ENCODE results near the gene NTM. TPM values are rescaled to one million over a fixed set of nuclear protein-coding genes. Genes with fewer than 3 reads are reported as not detected.
A peak's percentile ranks its signal among the peaks of the same experiment; 100 is the strongest.

The NTM gene
- polyA plus RNA-seq, 1 donor (not counting 4 experiments of a cell fraction or from before 2014, with no cell fraction given), result 47.9 TPM

- Histone ChIP-seq H3K79me2 (ENCODE audit: control insufficient read depth, insufficient read depth, low read length) (no peaks in the 10 kb centered on the region), H3K9ac (ENCODE audit: control insufficient read depth, extremely low read depth, insufficient read depth, low read length) (no peak overlapping the region), H3K27me3 (ENCODE audit: control insufficient read depth, extremely low read depth, insufficient read depth, low read length) (no peaks in the 10 kb centered on the region), H3K4me3 (ENCODE audit: control insufficient read depth in 2 of 3, extremely low read depth in 1 of 3, insufficient read depth in 2 of 3, low read depth in 1 of 3, low read length in 3 of 3) (no peak overlapping the region), H3K4me1 (ENCODE audit: control insufficient read depth, extremely low read depth, insufficient read depth, low read length) (peaks cover 7% of the 10 kb centered on the region), H3K4me2 (ENCODE audit: control insufficient read depth, extremely low read depth, insufficient read depth, low read depth, low read length) (peak overlapping the region; percentile 20), H3K27ac (ENCODE audit: control insufficient read depth, insufficient read depth, low read length) (no peak overlapping the region), H3K9me3 (ENCODE audit: control insufficient read depth, low read depth, low read length) (no peaks in the 10 kb centered on the region), H4K20me1 (ENCODE audit: control insufficient read depth, extremely low read depth, insufficient read depth, low read length) (no peaks in the 10 kb centered on the region), H2AFZ (ENCODE audit: control insufficient read depth, low read length) (no peak overlapping the region), H3K36me3 (ENCODE audit: control insufficient read depth in 2 of 2, extremely low read depth in 1 of 2, insufficient read depth in 2 of 2, low read length in 2 of 2) (no peaks in the 10 kb centered on the region), H3K9me1 (ENCODE audit: control insufficient read depth, extremely low read depth, insufficient read depth, low read length) (no peaks in the 10 kb centered on the region)
- dilution Hi-C loops (cut with MboI; ENCODE audit: extremely low pct_ligation_motif_present, low sequenced_read_pairs), result no loop called here
- DNase-seq (ENCODE audit: low read depth, low spot score) (no peak), FAIRE-seq (peak; percentile 49)
- TF ChIP-seq EZH2 (IDR thresholded peaks at IDR 0.05; ENCODE audit: low read length), result no peak
- no peak for TF ChIP-seq CTCF (optimal IDR thresholded peaks at IDR 0.05 in 1 of 3, IDR thresholded peaks at IDR 0.05 in 1 of 3, conservative IDR thresholded peaks at IDR 0.05 in 1 of 3; ENCODE audit: extremely low read depth in 1 of 3, insufficient read depth in 2 of 3, low read length in 3 of 3)
These were observed 800.6 kb downstream of the NTM start for GRCh38 chr11:132171031-132171430.

GRCh38 chr11:132174362-132175255, 804.2 kb downstream of the NTM start:
- Histone ChIP-seq H3K4me1 (ENCODE audit: control insufficient read depth, extremely low read depth, insufficient read depth, low read length) (peaks cover 7% of the 10 kb centered on the region), H3K9me3 (ENCODE audit: control insufficient read depth, low read depth, low read length) (no peaks in the 10 kb centered on the region), H3K36me3 (ENCODE audit: control insufficient read depth in 2 of 2, extremely low read depth in 1 of 2, insufficient read depth in 2 of 2, low read length in 2 of 2) (no peaks in the 10 kb centered on the region), H3K27me3 (ENCODE audit: control insufficient read depth, extremely low read depth, insufficient read depth, low read length) (no peaks in the 10 kb centered on the region), H3K27ac (ENCODE audit: control insufficient read depth, insufficient read depth, low read length) (no peak overlapping the region), H3K9ac (ENCODE audit: control insufficient read depth, extremely low read depth, insufficient read depth, low read length) (no peak overlapping the region), H3K4me2 (ENCODE audit: control insufficient read depth, extremely low read depth, insufficient read depth, low read depth, low read length) (no peak overlapping the region), H3K9me1 (ENCODE audit: control insufficient read depth, extremely low read depth, insufficient read depth, low read length) (no peaks in the 10 kb centered on the region), H4K20me1 (ENCODE audit: control insufficient read depth, extremely low read depth, insufficient read depth, low read length) (no peaks in the 10 kb centered on the region), H2AFZ (ENCODE audit: control insufficient read depth, low read length) (no peak overlapping the region), H3K4me3 (ENCODE audit: control insufficient read depth in 2 of 3, extremely low read depth in 1 of 3, insufficient read depth in 2 of 3, low read depth in 1 of 3, low read length in 3 of 3) (no peak overlapping the region), H3K79me2 (ENCODE audit: control insufficient read depth, insufficient read depth, low read length) (no peaks in the 10 kb centered on the region)
- DNase-seq (ENCODE audit: low read depth, low spot score), result no peak
- TF ChIP-seq EZH2 (IDR thresholded peaks at IDR 0.05; ENCODE audit: low read length) (no peak), CTCF (optimal IDR thresholded peaks at IDR 0.05 in 1 of 3, IDR thresholded peaks at IDR 0.05 in 1 of 3, conservative IDR thresholded peaks at IDR 0.05 in 1 of 3; ENCODE audit: extremely low read depth in 1 of 3, insufficient read depth in 2 of 3, low read length in 3 of 3) (no peak)
- no peak for FAIRE-seq
- dilution Hi-C loops (cut with MboI; ENCODE audit: extremely low pct_ligation_motif_present, low sequenced_read_pairs), result no loop called here
